GM19395 (cell line): ENCODE measurements around the gene SPANXN2.
"Not testable (repeated sequence)": the region's sequence is repeated elsewhere in the genome, so short reads cannot be mapped to it uniquely, and the experiment has no call there.

ENCODE experiments used
- ATAC-seq: cut with Tn5 transposase; IDR thresholded peaks from one replicate; pipeline ENCODE4 v1.9.1; 2021; ENCODE audit warnings: mild to moderate bottlenecking, moderate library complexity; ENCODE audit not compliant: unreplicated experiment

SPANXN2 gene

GRCh38 chrX:143720652-143721051 lies at the start of gene SPANXN2:
SPANXN2 (minus strand) TSS chrX:143720752; CDS start chrX:143720668, 84 bp downstream.
- ATAC-seq: not testable (repeated sequence)

- no peak for ATAC-seq
Measured at GRCh38 chrX:143768976-143769375, 48.4 kb upstream of the SPANXN2 start.

GRCh38 chrX:143767789-143768188 lies 47.2 kb upstream of the SPANXN2 start:
- not testable (repeated sequence) for ATAC-seq

GRCh38 chrX:143757887-143758286 lies 37.3 kb upstream of the SPANXN2 start:
- ATAC-seq: no peak

- ATAC-seq: no peak
Measured at GRCh38 chrX:143757375-143757774, 36.8 kb upstream of the SPANXN2 start.

- no peak for ATAC-seq
Measured at GRCh38 chrX:143754183-143754582, 33.6 kb upstream of the SPANXN2 start.

GRCh38 chrX:143733866-143734265 lies 13.3 kb upstream of the SPANXN2 start:
- ATAC-seq: no peak

GRCh38 chrX:143726296-143726695 lies 5.7 kb upstream of the SPANXN2 start:
- ATAC-seq: no peak

- no peak for ATAC-seq
Measured at GRCh38 chrX:143701460-143701859, 19.1 kb downstream of the SPANXN2 start.

- ATAC-seq: no peak
Measured at GRCh38 chrX:143694885-143695284, 25.7 kb downstream of the SPANXN2 start.

- ATAC-seq: no peak
Measured at GRCh38 chrX:143683486-143683885, 37.1 kb downstream of the SPANXN2 start.

GRCh38 chrX:143674926-143675325 lies 45.6 kb downstream of the SPANXN2 start:
- no peak for ATAC-seq

GRCh38 chrX:143669395-143669794 lies 51.2 kb downstream of the SPANXN2 start:
- no peak for ATAC-seq

- ATAC-seq: no peak
Measured at GRCh38 chrX:143664302-143664701, 56.2 kb downstream of the SPANXN2 start.

- no peak for ATAC-seq
Measured at GRCh38 chrX:143663755-143664154, 56.8 kb downstream of the SPANXN2 start.
